Stimulated activated naive CD8-positive, alpha-beta T cell treated with anti-CD3 and anti-CD28 coated beads, Interleukin-15, Interleukin-2, amounts not matched to agents 100 U/mL and 50 U/mL, for 24 hours (primary cell): Measurements from ENCODE around the gene WWC1.
A peak's percentile ranks its signal among the peaks of the same experiment; 100 is the strongest.
"Not testable (repeated sequence)": the region's sequence is repeated elsewhere in the genome, so short reads cannot be mapped to it uniquely, and the experiment has no call there.

Experiments used
- ATAC-seq: fragments of 150-1000 bp; cut with Tn5 transposase; one replicate; pipeline ENCODE4 v1.10.0; 2021
- DNase-seq: peaks from one replicate; pipeline ENCODE4 v3.0.0; 2021

WWC1 gene

DNA sequence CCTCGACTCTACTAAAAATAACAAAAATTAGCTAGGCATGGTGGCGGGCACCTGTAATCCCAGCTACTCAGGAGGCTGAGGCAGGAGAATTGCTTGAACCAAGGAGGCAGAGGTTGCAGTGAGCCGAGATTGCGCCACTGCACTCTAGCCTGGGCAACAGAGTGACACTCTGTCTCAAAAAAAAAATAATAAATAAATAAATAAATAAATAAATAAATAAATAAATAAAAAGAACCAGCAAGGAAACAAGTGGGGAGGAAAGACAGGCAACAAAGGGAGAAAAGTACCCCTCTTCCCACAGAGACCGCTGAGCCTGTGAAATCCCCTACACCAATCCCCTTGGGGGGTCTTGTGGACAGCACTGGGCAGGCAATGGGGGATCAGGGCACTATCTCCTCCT lies 4.6 kb upstream of the WWC1 start:
- not testable (repeated sequence) for ATAC-seq, DNase-seq

DNA sequence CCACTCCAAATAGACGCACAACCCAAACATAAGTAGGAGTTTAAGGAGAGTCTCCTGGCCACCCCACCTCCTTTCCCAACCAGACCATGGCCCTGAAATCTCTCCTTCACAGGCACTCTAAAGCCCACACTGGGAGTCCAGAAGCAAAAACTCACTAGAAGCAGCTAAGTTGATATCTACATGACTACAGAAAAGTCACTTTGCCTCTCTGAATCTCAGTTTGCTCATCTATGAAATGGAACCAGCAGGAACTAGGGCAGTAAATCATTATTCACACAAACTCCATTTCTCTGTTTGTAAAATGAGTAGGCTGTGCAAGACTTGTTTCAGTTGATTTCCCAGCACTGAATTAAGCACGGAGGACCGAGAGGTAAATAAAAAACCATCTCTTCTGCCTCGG lies 4.1 kb upstream of the WWC1 start:
- no peak for ATAC-seq
- no peak for DNase-seq

DNA sequence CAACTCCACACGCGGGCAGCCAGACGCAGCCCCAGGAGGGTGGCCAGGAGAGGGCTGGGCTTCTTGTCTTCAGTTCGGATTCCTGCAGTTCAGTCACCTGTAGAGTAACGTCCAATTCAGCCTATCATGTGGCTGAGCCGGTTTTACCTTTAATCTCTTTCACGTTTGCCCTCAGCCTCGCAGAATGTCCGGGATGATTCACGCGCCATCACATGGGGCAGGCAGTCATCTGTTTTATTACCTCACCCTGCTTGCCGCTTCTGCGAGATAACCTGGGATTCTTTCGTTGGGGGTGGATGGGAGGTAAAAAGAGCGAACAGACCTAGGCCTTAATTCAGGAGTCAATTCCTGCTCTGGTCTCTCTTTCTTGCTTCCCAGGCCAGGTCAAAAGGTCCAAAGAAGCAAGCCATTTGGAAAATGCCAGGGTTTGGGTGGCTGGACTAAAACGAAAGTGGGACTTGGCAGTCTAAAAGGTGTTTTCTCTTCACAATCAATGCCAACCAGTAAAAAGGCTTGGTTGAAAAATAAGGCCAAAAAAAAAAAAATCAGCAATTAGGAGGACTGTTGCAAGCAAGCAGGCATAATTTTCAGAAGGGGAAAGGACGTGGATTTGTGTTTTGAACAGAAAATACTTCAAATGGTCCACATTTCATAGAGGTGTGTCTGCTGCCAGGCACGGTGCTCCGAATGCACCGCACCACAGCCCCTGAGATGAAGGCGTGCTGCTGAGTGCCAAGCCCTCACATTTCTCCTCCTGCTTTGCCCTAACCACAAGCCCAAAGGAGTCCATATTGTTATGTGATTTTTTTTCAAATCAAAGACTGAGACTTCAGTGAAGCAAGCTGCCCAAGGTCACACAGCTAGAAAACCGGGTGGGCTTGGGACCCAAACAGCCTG lies 2.8 kb upstream of the WWC1 start:
- DNase-seq (no peak), ATAC-seq (no peak)

DNA sequence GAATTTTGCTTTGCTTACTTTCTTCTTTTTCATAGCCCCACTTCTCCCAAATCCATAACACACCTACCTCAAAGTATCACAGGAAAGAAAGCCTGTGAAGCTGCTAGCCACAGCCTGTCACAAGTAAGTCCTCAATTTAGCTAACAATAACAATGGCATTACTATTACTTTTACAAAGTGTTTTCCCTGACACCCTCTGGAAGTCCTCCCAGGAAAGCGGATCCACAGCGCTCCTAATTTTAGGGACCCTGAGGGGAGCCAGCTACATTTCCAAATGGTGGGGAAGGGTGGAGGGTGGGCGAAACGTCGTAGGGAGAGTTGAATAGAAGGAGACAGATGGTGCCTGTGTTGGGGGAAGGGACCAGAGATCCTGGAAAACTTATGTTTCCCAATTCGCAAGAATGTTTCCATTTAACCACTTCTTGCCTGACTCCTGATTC lies 523 bp upstream of the WWC1 start:
- no peak for ATAC-seq
- no peak for DNase-seq

DNA sequence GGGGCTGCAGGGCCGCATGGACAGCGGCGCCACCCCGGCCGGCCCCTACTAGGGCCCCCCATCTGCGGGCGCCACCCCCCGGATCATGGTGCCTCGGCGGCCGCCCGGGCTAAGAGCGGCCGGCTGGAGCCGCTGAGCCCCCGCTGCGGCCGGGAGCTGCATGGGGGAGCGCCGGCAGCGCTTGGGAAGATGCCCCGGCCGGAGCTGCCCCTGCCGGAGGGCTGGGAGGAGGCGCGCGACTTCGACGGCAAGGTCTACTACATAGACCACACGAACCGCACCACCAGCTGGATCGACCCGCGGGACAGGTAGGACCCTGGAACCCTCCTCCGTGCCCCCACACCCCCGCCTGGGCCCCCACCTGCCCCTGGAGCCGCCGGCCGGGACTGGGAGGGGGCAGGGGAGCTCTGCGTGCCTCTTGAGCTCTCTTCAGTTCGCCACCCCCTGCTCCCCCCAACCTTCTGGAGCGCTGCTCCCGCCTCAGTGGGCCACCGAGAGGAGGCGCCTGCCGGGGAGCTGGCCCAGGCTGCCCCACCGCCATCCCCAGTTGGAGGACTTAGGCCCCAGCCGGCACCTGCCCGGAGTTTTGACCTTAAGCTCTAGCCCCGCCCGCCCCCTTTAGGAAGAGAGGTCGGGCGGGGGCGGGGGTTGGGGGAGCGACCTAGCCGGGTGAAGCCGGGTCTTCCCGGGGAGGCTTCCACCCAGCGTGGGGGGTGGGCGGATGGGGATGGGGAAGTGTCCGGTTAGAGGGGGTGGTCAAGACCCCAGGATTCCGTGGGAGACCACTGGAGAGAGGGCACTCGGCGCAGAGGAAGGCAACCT lies 730 bp downstream of the WWC1 start:
- peak; percentile 23 for ATAC-seq
- no peak for DNase-seq

DNA sequence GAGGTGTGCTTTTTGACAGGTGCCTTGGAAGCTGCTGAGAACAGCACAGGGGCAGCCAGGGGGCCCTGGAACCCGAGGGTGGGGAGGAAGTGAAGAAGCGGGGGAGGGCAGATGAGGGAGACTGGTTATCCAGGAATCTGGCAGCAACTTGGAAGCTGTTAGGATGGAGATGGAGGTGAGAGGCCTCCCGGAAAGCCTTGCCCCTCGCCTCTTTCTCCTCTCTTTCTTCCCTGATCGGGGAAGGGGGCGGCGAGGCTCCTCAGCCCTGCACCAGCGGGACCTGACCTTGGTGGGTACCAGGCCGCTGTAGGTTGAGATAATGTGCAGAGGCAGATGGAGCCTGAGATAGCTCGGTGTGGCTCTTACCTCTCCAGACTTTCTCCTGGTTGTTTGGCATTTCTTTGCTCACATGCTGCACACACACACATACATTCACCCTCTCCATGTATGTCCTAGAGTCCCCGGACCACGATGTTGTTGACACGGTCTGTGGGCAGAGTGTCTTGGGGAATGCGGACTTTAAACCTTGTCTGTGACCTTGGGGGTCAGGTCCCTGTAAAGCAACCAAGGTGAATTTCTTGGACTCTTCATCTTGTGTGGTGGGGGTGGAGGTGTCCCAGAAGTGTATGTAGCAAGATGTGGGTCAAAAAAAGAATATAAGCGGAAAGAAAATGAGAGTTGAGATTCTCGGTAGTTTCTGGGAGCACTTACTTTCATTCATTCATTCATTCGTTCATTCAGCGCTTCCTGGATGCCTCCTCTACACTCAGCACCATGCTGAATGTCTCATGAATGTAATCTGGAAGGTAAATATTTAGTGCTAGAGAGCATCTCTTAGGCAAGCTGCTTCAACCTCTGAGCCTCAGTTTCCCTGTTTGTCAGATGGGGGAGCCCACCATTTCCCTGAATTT lies 1.6 kb downstream of the WWC1 start:
- ATAC-seq (no peak), DNase-seq (no peak)

DNA sequence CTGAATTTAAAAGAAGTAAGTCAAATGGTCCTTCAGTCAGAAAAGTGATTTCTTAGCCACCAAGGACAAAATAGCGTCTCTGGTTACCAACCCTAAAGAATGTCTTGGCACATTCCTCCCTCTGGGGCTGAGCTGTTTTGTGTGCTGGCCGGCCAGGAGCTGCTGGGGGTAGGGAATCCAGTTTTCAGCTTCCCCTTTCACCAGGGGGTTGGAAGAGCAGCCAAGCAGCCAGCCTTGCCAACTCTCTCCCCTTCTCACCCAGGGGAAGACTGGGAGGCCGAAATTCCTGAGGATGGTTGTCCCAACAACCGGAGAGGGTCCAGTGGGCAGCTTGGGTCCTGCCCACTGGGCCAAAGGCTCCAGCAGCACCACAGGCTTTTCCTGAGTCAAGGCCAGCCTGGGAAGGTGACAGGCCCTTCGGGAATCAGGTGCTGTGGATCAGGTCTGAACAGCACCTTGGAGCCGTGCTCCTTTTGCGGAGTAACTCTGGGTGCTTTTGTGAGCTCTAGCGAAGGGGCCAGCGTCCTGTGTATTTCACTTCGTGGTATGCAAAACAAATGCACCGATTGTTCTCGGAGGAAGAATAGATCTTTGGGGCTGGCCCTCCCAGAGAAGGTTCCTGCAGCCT lies 4.2 kb downstream of the WWC1 start:
- no peak for DNase-seq
- no peak for ATAC-seq

DNA sequence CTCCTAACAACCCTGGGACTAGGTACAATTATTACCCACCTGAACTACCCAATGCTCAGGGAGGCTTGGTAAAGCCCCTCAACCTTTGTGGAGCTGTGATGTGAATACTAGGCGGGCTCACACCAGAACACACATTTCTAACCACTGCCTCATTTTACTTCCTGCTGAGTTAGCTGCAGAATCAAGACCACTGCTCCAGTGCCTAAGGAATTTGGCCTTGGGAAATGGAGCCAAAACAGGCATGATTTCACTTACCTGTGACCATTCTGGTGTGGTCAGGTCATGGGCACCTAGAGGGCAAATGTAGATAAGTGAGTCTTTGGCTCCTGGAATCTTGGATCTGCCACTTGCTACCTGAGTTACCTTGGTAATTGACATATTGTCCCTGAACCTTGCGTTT lies 5.2 kb downstream of the WWC1 start:
- no peak for ATAC-seq
- DNase-seq: no peak

DNA sequence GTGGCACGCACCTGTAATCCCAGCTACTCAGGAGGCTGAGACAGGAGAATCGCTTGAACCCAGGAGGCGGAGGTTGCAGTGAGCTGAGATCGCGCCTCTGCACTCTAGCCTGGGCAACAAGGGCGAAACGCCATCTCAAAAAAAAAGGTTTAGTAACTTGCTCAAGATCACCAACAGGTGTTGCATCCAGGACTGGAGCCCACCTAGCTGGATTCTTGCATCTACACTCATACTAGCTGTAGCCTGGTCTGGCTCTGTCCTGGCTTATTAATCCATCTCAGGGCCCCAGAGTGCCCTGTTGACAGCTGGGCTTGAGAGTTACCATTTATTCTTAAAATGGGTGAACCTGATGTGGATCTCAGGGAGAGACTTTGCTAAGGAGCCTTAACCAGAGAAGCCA lies 7.5 kb downstream of the WWC1 start:
- ATAC-seq: no peak
- DNase-seq: no peak

DNA sequence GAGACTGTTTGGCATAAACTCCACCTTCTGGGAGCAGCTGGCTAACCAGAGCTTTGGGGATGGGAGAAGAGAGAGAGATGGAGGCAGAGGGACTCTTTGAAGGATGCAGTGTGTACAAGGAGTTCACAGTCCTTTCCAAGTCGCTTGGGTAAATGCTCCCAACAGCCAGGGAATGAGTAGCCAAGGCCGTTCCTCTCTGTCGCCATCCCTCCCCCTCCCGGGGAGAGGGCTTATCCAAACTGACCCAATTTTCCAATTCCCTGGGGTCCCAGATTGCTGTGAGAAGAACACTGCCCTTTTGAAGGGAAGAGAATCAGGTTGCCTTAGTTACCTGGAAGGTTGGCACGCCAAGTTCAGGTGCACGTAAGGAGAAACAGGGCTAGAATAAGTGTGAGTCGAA lies 7.9 kb downstream of the WWC1 start:
- no peak for ATAC-seq
- no peak for DNase-seq

DNA sequence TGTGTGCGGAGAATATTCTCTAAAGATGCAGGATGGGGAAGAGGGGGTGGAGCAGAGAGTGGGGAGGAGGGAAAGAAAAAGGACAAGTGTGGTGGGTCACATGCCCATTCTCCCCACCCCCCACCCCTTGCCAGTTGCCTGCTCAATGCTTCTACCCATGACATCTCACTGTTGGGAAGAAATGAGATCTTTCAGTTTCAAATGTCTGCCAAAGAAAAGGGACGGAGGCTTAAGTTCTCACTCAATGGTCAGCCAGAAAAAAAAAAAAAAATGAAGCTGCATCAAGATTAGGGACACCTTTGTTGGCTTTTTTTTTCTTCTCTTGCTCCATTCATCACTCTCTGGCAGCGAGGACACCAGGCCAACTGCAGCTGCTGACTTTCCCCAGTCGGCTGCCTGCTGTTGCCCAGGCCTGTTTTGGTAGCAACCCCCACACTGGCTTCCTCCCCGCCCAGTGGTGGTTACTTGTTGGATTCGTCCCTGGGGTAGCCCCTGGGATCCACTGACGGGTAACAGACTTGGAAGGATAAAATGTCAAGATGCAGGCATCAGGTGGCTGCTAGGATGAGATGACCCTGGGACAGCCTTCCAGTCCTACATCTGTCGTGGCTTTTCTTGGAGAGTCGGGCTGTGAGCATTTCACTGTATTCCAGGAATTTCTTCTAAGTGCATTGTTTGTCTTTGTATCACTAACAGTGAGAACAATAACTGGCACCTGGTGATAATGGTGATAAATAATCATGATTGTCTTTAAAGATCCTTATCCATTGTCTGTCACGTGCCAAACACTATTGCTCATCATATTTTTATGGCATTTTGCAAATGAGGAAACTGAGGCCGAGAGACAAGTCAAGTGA lies 9.1 kb downstream of the WWC1 start:
- no peak for ATAC-seq
- DNase-seq: no peak

DNA sequence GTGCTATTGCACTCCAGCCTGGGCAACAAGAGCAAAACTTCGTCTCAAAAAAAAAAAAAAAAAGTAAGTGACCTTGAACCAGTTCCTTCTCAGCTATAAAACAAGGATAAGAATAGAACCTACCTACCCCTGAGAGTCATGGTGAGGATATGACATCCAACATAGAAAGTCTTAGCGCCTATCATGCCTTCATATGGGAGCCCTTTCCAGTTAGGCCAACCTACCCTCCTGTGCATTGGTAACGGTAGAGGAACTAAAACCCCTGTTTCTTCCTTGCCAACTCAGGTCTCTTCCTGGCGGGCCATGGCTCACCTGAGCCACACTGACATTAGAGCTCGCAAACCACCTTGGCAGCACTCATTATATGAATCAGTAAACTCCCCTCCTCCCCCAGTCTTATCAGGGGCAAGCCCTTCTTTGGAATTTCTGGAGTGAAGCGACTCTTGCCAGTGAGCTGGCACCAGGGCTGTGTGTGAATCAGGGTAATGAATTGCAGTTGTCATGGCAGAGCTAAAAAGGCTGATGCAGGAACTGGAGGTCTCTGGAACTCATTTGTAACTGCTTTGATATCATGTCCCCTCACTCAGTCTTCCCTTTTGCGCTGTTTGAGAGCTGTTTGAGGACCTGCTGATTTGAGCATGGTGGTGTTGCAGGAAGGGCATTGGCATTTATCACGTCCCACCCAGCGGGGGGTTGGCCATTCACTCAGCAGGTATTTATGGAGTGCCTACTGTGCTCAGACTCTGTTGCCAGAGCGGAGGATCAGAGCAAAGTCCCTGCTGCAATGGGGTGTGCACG lies 10.3 kb downstream of the WWC1 start:
- ATAC-seq (no peak), DNase-seq (no peak)

DNA sequence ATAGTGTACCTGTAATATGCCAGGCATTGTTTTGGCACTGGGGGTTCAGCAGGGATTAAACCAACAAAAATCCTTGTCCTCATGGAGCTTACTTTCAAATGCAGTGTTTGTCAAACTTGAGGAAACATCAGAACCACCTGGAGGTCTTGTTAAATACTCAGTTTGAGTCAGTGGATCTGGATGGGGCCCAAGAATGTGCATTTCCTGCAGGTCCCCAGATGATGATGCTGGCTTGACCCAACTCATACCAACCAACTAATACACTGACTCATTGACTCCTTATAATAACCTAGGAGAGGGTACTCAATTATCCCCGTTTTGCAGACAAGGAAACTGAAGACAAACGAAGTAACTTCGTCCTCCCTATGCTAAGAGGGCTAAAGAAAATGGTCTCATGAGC lies 11.3 kb downstream of the WWC1 start:
- ATAC-seq: no peak
- no peak for DNase-seq

DNA sequence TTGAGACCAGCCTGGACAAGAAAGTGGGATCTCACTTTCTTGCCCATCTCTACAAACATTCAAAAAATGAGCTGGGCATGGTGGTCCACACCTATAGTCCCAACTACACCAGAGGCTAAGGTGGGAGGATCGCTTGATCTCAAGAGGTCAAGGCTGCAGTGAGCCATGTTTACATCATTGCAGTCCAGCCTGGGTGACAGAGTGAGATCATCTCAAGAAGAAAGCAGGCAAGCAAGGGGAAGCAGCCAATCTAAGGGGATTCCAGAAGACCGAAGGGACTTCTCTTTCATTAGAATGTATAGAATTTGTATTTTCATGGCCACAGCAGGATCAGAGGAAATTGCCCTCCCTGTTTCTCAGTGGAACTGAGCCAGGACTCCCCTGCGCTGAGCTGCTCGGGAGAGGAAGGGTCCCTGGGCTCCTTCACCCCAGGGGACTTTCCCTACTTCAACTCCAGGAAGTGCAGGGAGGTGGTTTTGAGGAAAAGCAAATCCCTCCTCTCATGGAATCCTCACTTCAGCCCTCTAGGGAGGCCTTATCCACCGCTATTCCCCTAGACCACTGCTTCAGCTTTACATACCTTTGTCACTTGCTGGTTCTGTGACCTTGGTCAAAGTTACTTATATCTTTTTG lies 12.1 kb downstream of the WWC1 start:
- DNase-seq: no peak
- no peak for ATAC-seq

DNA sequence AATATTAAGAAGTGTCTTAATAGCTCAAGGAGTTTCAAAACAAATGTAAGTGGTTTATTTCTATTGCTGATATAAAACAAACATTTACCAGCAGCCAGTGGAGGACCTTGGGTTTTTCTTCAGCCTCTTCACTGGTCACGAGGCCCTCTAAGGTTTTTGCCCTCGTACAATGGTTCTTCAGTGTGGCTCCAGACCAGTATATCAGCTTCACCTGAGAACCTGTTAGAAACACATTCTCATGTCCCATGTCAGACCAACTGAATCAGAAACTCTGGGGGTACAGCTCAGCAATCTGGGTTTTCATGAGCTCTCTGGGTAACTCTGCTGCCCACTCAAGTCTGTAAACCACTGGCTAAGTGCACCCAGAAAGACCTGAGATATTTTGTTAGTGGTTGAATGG lies 12.9 kb downstream of the WWC1 start:
- DNase-seq (no peak), ATAC-seq (no peak)

DNA sequence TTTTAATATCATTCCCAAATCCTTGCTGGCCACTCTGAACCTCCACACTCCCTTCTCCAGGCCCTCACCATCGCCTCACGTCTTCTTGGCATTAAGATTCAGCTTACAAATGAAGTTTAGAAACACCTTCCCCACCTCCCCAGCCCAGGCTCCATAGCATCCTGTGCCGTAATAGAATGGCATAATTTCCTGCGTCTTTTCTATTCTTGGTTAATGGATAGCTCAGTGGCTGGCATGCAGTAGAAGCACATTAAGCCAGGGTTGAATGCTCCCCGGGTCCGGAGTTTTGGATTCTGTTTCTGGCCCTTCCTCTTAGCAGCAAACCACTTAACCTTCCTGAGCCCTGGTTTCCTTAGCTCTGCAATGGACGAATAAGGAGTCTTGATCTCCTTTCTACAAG lies 13.8 kb downstream of the WWC1 start:
- DNase-seq: no peak
- ATAC-seq: no peak

DNA sequence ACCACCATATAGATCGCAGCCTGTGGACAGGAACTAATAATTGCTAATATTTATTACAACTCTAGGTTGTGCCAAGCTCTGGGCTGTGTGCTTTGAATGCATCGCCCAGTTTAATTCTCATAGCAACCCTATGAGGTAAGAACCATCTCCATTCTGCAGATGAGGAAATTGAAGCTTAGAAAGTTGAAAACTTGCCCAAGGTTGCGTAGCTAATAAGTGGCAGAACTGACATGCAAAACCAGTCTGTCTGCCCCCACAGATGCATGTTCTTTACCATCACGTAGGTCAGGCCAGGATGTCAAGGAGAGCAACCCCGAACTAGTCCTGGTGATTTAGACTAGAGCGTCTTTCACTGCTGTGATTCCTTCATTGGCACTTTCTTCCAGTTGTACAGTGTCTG lies 15.6 kb downstream of the WWC1 start:
- ATAC-seq: no peak
- DNase-seq: no peak

DNA sequence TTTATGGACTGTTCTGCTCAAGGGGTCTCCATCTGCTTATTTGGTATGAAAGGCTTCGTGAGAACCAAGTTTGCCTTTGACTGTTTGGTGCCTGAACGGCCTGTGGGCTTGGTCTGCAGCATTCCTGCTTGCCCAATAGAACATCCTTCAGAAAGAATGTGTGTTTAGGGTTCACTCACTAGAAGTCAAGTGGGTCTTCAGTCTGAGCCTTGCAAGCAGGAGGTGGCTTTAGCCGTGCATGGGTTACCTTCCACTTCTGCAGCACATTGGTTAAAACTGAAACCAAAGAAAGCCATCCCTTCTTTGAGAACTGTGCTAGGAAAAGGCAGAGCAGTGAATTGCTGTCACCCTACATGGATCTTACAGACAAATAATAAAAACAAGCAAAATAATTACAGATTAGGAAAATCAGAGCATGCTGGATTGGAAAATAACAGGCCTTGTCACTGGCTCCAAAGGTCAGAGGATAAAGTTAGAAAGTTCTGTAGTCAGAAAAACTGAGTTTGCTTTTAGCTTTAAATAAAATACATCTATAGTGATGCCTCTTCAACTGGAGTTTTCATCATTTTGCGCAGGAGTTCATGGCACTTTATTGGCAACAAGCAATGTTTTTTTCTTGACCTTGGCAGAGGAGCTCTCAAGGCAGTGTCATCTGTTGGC lies 16.6 kb downstream of the WWC1 start:
- ATAC-seq (no peak), DNase-seq (no peak)

DNA sequence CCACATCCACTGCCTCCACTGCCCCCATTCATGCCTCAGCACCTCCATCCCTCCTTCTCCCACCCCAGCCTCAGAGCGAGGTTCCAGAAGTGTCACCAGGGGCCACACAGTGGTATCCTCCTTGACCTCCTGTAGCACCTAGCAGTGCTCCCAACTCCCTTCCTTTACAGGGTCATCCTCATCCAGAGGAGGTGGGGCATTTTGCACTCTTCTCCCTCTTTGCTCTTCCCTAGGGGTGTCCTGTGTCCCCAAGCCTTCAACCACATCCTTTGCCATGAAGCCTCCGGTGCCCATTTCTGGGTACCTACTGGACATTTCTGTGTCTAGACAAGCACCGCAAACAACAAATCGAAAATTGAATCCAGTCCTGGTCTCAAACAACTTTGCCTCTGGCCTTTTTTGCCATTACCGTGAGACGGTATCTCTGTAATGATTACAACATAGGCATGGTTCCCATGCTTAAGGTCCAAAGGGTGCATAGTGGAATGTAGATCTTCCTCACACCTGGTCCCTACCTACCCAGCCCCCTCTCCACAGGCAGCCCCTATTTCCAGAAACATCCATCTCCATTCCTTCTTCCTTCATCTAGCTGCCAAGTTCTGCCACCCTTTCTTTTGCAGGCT lies 17.6 kb downstream of the WWC1 start:
- DNase-seq: no peak
- ATAC-seq: no peak
